HG02870 (cell line): ENCODE data around the gene FUT3.

ENCODE experiments used
- ATAC-seq: cut with Tn5 transposase; IDR thresholded peaks from one replicate; pipeline ENCODE4 v1.9.1; 2021; ENCODE audit warnings: mild to moderate bottlenecking, moderate library complexity; ENCODE audit not compliant: unreplicated experiment

The FUT3 gene

DNA sequence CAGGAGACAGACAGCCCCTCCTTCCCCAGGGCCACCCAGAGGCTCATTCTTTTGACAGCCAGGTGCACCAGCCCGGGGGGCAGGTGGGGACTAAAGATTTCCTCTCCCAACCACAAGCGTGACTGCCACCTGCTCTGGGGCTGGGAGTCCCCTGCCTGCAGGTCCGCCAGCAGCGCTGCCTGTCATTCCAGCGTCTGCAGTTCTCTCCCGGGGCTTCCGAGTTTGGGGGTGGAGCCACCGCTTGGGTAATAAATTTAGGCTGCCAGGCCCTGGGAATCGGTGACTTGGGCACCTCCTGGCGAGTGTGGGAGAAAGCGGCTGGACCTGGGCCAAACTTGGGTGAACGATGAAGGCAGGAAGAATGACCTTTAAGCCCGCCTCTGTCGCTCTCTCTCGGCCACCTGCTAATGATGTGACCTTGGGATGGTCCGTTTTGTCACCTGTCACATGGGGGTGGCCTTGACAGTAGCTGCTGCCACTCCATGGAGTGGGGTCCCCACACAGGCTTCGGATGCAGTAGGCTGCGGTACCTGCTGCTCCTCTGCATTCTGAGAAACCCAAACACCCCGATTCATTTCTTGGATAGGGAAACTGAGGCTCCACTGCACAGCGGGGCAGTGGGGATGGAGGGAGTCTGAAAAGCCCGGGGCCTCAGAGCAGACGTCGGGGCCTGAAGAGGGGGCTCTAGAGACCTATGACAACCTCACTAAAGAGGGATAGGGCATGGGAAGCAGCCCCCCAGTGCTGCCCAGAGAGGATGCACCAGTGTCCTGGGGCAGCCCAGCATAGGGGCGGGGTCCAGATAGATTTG is 24.5 kb downstream of the FUT3 start:
- no peak for ATAC-seq

DNA sequence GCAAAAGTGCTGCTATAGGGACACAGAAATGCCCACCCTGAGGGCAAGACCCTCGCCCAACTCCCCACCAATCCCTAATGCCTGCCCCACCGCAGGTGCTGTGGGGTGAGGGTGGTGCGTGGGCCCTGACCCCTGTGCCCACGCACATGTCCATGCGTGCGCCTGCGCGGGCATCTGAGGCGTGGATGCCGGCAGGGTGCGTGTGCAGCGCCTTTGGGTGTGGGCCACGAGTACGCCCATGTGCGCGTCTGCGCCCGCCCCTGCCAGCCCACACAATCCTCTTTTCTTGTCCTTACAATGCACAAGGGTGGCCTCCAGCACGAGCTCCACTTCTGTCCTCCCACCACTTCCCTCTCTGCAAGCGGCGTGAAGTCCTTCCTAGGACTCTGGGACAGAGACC is 26.1 kb downstream of the FUT3 start:
- no peak for ATAC-seq

DNA sequence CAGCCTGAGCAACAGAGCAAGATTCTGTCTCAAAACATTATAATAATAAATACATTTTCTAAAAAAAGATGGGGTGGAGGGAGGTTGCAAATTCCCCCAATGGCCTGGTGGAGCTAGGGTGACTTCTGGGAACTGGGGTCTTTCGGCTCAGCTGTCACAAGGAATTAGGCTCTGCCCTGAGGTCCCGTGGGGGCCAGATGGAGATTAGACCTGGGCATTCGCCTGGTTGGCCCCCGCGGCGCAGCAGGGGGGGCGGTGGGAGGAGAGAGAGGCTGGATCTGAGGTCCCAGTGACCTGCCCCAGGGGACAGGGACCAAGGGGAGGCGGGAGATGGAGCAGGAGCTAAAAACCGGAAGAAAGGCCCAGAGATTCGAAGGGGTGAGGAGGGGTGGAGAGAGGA is 26.5 kb downstream of the FUT3 start:
- no peak for ATAC-seq

- ATAC-seq = no peak
Measured at GRCh38 chr19:5823579-5824281, 27.5 kb downstream of the FUT3 start.

DNA sequence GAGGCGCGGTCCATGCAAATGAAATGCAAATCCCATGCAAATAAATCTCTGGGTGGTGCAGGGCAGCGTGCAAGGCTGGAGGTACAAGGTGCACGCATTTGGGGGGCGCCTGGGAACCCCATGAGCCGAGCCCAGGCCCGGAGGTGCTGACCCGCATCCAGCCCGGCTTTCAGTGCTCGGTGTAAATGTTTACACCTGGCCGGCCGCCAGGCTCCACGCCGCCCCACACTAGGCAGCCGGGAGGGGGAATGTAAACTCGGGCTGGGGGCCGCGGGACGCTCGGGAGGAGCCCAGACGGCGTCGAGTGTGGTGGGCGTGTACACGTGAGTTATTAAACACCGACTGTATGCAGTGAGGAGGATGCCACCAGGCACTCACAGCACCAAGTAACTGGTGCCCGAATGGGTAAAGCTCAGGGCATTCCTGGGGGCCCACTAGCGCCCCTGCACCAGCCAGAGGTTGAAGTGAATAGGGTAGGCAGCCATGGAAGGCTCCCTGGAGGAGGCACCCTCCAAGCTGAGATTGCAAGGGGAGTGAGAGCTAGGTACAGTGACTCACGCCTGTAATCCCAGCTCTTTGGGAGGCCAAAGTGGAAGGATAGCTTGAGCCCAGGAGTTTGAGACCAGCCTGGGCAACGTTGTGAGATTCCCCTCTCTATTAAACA is 28.9 kb downstream of the FUT3 start:
- no peak for ATAC-seq

- ATAC-seq = no peak
Measured at GRCh38 chr19:5821521-5822180, 29.6 kb downstream of the FUT3 start.

DNA sequence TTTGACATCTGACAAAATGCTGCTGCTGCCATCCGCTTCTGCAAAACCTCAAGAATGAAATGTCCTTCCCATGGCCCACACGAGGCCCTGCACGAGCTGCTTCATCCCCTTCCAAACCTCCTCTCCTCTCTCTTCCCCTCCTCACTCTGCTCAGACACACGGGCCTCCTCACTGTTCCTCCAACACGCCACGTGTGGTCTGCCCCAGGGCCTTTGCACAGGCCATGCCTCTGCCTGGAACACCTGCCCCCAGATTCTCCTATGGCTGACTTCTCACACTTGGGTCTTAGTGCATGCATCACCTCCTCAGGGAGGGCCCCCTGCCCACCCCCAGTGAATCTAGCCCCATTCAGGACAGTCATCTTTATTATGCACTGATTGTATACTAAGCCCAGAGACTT is 30.5 kb downstream of the FUT3 start:
- ATAC-seq = no peak

GRCh38 chr19:5818594-5818993 is 32.7 kb downstream of the FUT3 start:
- ATAC-seq = no peak

GRCh38 chr19:5817218-5817617 is 34.0 kb downstream of the FUT3 start:
- ATAC-seq = no peak

DNA sequence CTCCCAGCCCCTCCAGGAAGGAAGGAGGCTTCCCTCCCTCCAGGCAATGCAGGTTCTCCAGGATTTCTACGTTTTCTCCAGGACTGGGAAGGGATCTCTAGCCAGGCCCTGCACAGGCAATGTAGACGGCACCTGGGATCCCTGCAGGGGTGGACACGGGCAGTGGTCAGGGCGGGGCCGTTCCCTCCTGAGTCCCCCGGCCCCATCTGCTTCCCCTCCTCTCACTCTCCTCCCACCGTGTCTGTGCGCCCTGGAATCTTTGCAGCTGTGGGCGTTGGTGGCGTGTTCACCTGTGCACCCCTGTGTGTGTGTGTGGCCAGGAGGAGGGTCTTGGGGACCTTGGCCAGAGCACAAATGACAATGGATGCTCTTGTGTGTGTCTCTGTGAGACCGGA is 36.4 kb downstream of the FUT3 start:
- ATAC-seq = no peak

DNA sequence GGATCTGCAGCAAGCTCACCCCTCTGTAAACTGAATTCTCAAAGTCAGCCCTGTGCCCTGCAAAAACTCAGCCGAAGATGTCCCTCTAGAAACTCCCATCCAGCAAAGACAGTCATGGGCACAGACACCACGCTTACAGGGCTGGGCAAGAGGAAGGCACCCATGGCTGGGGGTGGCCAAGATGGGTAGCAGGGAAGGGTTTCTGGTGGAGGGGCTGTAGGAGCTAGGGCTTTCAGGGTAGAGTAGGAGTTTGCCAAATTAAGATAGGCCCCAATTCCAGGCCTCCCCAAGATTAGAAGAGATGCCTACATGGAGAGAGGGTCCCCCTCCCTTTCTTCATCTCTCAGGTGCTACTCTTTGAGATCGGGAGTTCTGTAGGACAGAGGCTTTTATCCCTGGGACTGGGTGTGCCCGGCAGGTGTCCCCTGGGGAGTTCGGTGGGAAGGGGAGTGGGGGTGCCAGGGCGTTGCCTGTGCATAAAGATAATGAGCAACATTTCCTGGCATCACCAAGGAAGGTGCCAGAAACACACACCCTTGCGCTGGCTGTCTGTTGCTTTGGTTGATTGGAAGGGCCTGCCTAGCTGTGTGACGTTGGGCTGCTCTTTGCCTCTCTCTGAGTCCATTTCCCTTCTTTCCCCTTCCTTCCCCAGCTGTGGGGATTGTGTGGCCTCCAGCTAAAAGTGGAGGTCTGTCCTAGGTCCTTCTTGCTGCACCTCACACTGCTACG is 37.0 kb downstream of the FUT3 start:
- no peak for ATAC-seq

- no peak for ATAC-seq
Measured at GRCh38 chr19:5811117-5811516, 40.1 kb downstream of the FUT3 start.

GRCh38 chr19:5809469-5809868 is 41.8 kb downstream of the FUT3 start:
- no peak for ATAC-seq

- ATAC-seq = no peak
Measured at GRCh38 chr19:5809053-5809452, 42.2 kb downstream of the FUT3 start.

DNA sequence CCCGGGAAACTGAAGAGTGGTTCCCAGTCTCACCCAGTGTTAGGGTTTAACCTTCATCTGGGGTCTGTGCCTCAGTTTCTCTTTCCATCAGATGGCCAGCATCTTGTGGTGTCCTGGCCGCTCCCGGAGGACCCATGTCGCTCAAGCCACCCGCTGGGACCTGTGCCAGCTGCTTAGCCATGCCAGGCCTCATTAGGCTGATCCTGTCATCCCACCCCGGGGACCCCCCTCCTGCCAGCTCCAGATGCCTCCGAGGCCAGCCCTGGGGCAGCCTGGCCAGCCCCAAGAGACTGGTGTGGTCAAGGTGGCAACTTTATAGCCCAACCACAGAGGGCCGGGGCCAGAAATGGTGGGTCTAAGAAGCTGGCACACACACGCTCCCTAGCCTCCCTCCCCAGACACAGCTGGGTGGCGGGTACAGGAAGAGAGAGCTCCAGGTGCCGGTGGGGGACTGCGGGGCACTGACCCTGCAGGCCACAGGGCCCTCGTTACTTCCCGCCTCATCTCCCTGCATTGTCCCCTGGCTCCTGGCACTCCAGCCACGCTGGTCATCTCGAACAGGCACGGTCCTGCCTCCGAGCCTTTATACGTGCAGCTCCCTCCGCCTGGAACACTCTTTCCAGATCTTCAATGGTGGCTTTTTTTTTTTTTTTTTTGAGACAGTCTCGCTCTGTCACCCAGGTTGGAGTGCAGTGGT is 43.0 kb downstream of the FUT3 start:
- ATAC-seq = no peak

GRCh38 chr19:5806905-5807304 is 44.3 kb downstream of the FUT3 start:
- no peak for ATAC-seq

GRCh38 chr19:5806133-5806489 is 45.1 kb downstream of the FUT3 start:
- ATAC-seq = no peak

DNA sequence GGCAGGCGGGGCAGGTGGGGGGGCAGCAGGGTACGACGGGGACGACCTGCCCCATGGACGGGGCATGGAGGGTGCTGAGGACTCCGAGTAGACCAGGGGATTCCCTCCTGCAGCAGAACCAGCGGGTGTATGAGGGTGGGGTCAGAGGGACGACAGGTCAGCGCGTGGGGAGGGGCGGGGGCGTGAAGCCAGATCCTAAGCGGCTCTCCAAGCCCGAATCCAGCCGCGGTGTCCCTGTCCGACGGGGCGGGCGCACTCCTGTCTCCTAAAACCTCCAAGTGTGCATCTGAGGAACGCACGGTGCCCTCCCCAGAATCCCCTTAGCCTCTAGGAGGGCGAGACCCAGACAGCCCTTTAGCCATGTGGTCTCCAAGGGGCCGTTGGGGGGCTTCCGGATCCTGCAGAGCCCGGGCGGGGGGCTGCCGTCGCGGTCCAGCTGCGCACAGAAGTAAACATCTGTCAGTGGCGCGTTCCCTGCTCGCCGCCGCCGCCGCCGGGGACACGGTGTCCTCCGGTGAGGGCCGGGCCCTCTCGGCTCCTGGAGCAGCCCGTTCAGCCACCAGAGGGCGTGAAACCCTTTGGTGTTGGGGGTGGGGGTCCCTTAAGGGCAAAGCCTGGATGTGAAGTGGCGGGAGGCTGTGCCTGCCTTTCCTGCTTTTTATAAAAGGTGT is 45.7 kb downstream of the FUT3 start:
- no peak for ATAC-seq

- ATAC-seq = no peak
Measured at GRCh38 chr19:5804516-5805461, 46.5 kb downstream of the FUT3 start, which contains the start of gene NRTN. Gene NRTN (plus strand): TSS chr19:5805067. CDS start chr19:5824166, 19,099 bp downstream.
